Keratinocyte (primary cell): ENCODE data around the gene TSHZ1. TPM values are rescaled to one million over a fixed set of nuclear protein-coding genes. Genes with fewer than 3 reads are reported as not detected.

Source experiments
- DNase-seq: peaks from one replicate; pipeline ENCODE4 v3.0.0-alpha.2; 2011; ENCODE audit warnings: low read depth, missing footprints, low spot score
- FAIRE-seq: peaks from 2 replicates; lab custom pipeline; 2011; peaks lifted over from hg19 to GRCh38; lab: Jason Lieb, UNC
- H2AFZ ChIP-seq: 2 replicates; pipeline ENCODE4 v1.6.0; 2012; ENCODE audit warnings: low read length, control low read depth, inconsistent platforms; ENCODE audit not compliant: control insufficient read depth
- H3K27ac ChIP-seq: 2 replicates; pipeline ENCODE4 v1.5.1; 2011; ENCODE audit warnings: low read length; ENCODE audit not compliant: control insufficient read depth, insufficient read depth
- H3K27me3 ChIP-seq: 3 replicates; pipeline ENCODE4 v1.6.0; 2011; ENCODE audit warnings: low read length; ENCODE audit not compliant: control insufficient read depth, insufficient read depth; ENCODE audit errors: extremely low read depth
- H3K36me3 ChIP-seq, 2 experiments: 2 replicates in 1 of 2; 3 replicates in 1 of 2; pipeline ENCODE4 v1.5.1; 2011; ENCODE audit warnings: low read length in 2 of 2, mild to moderate bottlenecking in 1 of 2; ENCODE audit not compliant: control insufficient read depth in 2 of 2, insufficient read depth in 2 of 2; ENCODE audit errors: extremely low read depth in 1 of 2
- H3K4me1 ChIP-seq: 3 replicates; pipeline ENCODE4 v1.5.1; 2011; ENCODE audit warnings: low read length; ENCODE audit not compliant: control insufficient read depth, insufficient read depth; ENCODE audit errors: extremely low read depth
- H3K4me2 ChIP-seq: 3 replicates; pipeline ENCODE4 v1.6.0; 2011; ENCODE audit warnings: low read depth, low read length; ENCODE audit not compliant: control insufficient read depth, insufficient read depth; ENCODE audit errors: extremely low read depth
- H3K4me3 ChIP-seq, 3 experiments: fragments of 200-600 bp in 1 of 3; sonication (generic) in 1 of 3; 2 replicates in 2 of 3; 3 replicates in 1 of 3; pipeline ENCODE4 v1.5.1; 2011 to 2016; ENCODE audit warnings: low read length in 3 of 3, mild to moderate bottlenecking in 3 of 3, control low read depth in 2 of 3, inconsistent platforms in 1 of 3, low read depth in 1 of 3, mixed read lengths in 1 of 3, mixed run types in 1 of 3, moderate library complexity in 1 of 3; ENCODE audit not compliant: control insufficient read depth in 2 of 3, insufficient read depth in 2 of 3; ENCODE audit errors: extremely low read depth in 1 of 3
- H3K79me2 ChIP-seq: 2 replicates; pipeline ENCODE4 v1.6.0; 2012; ENCODE audit warnings: low read length; ENCODE audit not compliant: control insufficient read depth, insufficient read depth
- H3K9ac ChIP-seq: 3 replicates; pipeline ENCODE4 v1.6.0; 2011; ENCODE audit warnings: low read length; ENCODE audit not compliant: control insufficient read depth, insufficient read depth; ENCODE audit errors: extremely low read depth
- H3K9me1 ChIP-seq: 3 replicates; pipeline ENCODE4 v1.6.0; 2011; ENCODE audit warnings: low read length; ENCODE audit not compliant: control insufficient read depth, insufficient read depth; ENCODE audit errors: extremely low read depth
- H3K9me3 ChIP-seq: 2 replicates; pipeline ENCODE4 v1.5.1; 2012; ENCODE audit warnings: low read depth, low read length; ENCODE audit not compliant: control insufficient read depth
- H4K20me1 ChIP-seq: 3 replicates; pipeline ENCODE4 v1.6.0; 2011; ENCODE audit warnings: low read length; ENCODE audit not compliant: control insufficient read depth, insufficient read depth; ENCODE audit errors: extremely low read depth
- CTCF ChIP-seq, 3 experiments: IDR thresholded peaks in 1 of 3; conservative IDR thresholded peaks in 1 of 3; optimal IDR thresholded peaks in 1 of 3; 2 replicates in 2 of 3; 3 replicates in 1 of 3; pipeline versions ENCODE3 to v1.5.1; 2011; ENCODE audit warnings: low read length in 3 of 3, mild to moderate bottlenecking in 3 of 3, moderate library complexity in 2 of 3, control low read depth in 1 of 3, inconsistent platforms in 1 of 3; ENCODE audit not compliant: insufficient read depth in 2 of 3; ENCODE audit errors: extremely low read depth in 1 of 3
- EZH2 ChIP-seq: IDR thresholded peaks from one replicate; pipeline ENCODE4 v1.6.1; 2012; ENCODE audit warnings: inconsistent platforms, mild to moderate bottlenecking, low read length, moderate library complexity
- dilution Hi-C: fragments of 300-500 bp; cut with MboI; formaldehyde crosslinking; loops from one replicate; pipeline ENCODE4 v1.7.0; 2020; ENCODE audit warnings: low sequenced_read_pairs; ENCODE audit not compliant: extremely low pct_ligation_motif_present
- polyA plus RNA-seq, 5 experiments: library from polyadenylated mRNA; depleted of rRNA in 3 of 5; stranded (reverse) in 3 of 5; stranded (forward) in 1 of 5; unstranded in 1 of 5; fragments of >200 nt; gene quantifications; 1 replicate in 1 of 5; 2 replicates in 3 of 5; 3 replicates in 1 of 5; pipeline versions ENCODE4 v1.2.1 to v1.2.3, GENCODE V29; 2011 to 2012; ENCODE audit warnings: missing spikeins in 2 of 5, low read depth in 1 of 5, low replicate concordance in 1 of 5

TSHZ1 gene
- polyA plus RNA-seq, 1 donor (not counting 4 experiments of a cell fraction or from before 2014, with no cell fraction given) = 2.2 TPM

- H3K4me1 ChIP-seq = no peaks in the 10 kb centered on the region
- no peak overlapping the region for H3K4me3 ChIP-seq
- no peak overlapping the region for H2AFZ ChIP-seq
- H3K9me1 ChIP-seq = no peaks in the 10 kb centered on the region
- FAIRE-seq (peak; percentile 17), DNase-seq (no peak)
- H4K20me1 ChIP-seq = no peaks in the 10 kb centered on the region
- H3K9me3 ChIP-seq = no peaks in the 10 kb centered on the region
- H3K27me3 ChIP-seq = no peaks in the 10 kb centered on the region
- no peak overlapping the region for H3K27ac ChIP-seq
- H3K9ac ChIP-seq = no peak overlapping the region
- TF ChIP-seq EZH2 (no peak), CTCF (optimal IDR thresholded peaks at IDR 0.05 in 1 of 3, IDR thresholded peaks at IDR 0.05 in 1 of 3, conservative IDR thresholded peaks at IDR 0.05 in 1 of 3; ENCODE audit: extremely low read depth in 1 of 3, insufficient read depth in 2 of 3, low read length in 3 of 3) (no peak)
- peaks cover 2% of the 10 kb centered on the region for H3K79me2 ChIP-seq
- dilution Hi-C loops = no loop called here
- H3K4me2 ChIP-seq = no peak overlapping the region
- H3K36me3 ChIP-seq = peaks cover 2 to 7% of the 10 kb centered on the region in 2 experiments
Observed at GRCh38 chr18:75198036-75198435, 12.6 kb upstream of the TSHZ1 start.

- Histone ChIP-seq H3K4me1 (peaks cover 9% of the 10 kb centered on the region), H3K9ac (no peak overlapping the region), H3K9me1 (no peaks in the 10 kb centered on the region), H3K4me2 (no peak overlapping the region), H3K9me3 (no peaks in the 10 kb centered on the region), H3K27ac (no peak overlapping the region), H4K20me1 (no peaks in the 10 kb centered on the region), H3K36me3 (peaks cover 2 to 7% of the 10 kb centered on the region in 2 experiments), H3K27me3 (no peaks in the 10 kb centered on the region), H3K4me3 (no peak overlapping the region), H2AFZ (no peak overlapping the region), H3K79me2 (peaks cover 12% of the 10 kb centered on the region)
- FAIRE-seq = no peak
- DNase-seq = no peak
- TF ChIP-seq CTCF (optimal IDR thresholded peaks at IDR 0.05 in 1 of 3, IDR thresholded peaks at IDR 0.05 in 1 of 3, conservative IDR thresholded peaks at IDR 0.05 in 1 of 3; ENCODE audit: extremely low read depth in 1 of 3, insufficient read depth in 2 of 3, low read length in 3 of 3) (no peak), EZH2 (no peak)
- dilution Hi-C loops = no loop called here
Observed at GRCh38 chr18:75199327-75199726, 11.3 kb upstream of the TSHZ1 start.
